Measurements from ENCODE around the gene CAB39.

CAB39 gene

DNA sequence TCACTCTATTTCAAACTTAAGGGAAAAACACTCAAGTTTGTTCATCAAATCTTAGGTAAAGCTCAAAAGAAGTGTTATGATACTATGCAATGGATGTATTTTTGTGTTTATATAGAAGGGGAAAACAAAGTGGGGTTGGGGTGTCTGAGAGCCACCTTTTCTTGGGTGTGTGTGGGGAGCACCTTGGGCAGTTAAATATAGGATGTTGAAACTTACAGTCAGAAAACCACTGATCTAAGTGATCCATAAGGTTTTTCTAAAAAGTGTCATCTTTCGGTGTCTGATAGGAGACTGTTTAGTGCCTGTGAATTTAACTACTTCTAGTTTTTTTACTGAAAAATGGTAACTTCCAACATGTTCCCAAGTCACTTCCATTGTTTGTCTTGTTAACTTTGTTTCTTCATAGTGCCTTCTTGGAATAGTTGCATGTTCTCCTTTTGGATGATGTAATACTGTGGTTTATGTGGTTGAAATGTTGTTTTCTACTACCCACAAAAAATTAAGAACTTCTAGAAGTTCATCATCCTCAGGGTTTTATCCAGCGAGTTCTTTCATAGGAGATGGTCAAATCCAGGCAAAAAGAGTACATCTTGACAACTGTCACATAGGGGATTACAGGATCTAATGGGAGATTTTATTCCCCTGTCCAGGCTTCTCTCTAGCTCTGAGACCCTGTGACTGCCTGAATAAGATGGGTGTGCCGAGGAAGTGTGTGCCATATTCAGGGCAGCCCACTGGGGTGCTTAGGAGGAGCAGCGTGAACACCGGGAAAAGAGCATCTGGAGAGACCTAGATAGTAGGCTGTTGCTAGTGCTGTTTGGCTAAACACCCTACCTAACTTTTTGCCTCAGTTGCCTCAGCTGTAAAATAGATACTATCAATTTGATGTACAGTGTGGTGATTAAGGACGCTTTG is 46.2 kb downstream of the CAB39 start:
- DNase-seq, result peak; percentile 77

GRCh38 chr2:230759481-230760167 is 47.0 kb downstream of the CAB39 start:
- DNase-seq, result no peak

DNA sequence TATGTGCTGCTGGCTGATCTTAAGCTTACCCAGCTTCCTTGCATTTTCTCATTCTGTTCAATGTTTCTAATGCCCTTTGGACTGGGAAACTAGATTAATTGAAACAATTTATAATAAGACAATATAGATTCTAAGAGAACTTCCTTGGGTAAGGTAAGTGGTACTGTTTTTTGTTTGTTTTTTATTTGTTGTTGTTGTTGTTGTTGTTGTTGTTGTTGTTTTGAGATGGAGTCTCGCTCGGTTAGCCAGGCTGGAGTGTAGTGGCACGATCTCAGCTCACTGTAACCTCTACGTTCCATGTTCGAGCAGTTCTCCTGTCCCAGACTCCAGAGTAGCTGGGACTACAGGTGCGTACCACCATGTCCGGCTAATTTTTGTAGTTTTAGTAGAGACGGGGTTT is 49.1 kb downstream of the CAB39 start:
- no peak for DNase-seq

GRCh38 chr2:230762317-230762896 is 49.8 kb downstream of the CAB39 start:
- peak; percentile 34 for DNase-seq

DNA sequence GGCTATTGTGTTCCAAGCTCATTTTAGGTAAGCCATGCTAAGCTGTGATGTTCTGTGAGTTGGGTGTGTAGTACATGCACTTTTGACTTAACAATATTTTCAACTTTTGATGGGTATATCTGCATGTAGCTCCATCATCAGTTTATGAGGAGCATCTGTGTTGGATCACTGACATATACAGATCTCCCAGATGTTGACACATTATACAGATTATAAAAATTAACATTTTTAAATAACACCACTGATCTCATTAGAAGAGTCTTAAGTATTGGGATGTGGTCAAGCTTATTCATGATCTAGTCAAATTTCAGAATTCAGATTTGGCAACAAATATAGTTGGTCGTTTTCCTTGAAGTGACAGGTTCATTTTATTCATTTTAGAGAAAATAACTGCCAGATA is 51.7 kb downstream of the CAB39 start:
- DNase-seq, result no peak

- DNase-seq, result no peak
Measured at GRCh38 chr2:230765611-230766300, 53.1 kb downstream of the CAB39 start.

GRCh38 chr2:230767862-230768388 is 55.3 kb downstream of the CAB39 start:
- DNase-seq, result no peak

DNA sequence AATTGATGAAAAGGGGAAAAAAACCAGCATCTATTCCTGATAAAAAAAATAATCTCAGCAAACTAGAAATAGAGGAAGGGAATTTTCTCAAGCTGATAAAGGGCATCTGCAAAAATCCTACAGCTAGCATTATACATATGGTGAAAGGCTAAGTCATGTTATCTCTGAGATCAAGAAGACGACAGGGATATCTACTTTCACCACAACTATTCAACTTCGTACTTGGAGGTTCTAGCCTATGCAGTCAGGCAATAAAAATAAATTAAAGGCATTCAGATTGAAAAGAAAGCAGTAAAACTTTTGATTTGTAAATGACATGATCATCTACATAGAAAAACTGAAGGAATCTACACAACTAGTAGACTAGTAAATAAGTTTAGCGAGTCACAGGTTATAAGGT is 58.2 kb downstream of the CAB39 start:
- peak; percentile 54 for DNase-seq

DNA sequence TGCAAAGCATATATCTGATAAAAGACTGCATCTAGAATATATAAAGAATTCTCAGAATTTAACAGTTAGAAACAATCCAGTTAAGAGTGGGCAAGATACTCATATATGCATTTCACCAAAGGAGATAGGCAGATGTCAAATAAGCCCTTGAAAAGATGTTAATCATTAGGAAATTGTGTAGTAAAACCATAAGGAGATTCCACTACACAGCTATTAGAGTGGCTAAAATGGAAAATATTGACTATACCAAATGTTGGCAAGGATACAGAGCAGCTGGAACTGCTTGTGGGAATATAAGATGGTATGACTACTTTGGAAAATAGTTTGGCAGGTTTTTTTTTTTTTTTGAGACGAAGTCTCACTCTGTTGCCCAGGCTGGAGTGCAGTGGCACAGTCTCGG is 59.5 kb downstream of the CAB39 start:
- DNase-seq, result no peak

DNA sequence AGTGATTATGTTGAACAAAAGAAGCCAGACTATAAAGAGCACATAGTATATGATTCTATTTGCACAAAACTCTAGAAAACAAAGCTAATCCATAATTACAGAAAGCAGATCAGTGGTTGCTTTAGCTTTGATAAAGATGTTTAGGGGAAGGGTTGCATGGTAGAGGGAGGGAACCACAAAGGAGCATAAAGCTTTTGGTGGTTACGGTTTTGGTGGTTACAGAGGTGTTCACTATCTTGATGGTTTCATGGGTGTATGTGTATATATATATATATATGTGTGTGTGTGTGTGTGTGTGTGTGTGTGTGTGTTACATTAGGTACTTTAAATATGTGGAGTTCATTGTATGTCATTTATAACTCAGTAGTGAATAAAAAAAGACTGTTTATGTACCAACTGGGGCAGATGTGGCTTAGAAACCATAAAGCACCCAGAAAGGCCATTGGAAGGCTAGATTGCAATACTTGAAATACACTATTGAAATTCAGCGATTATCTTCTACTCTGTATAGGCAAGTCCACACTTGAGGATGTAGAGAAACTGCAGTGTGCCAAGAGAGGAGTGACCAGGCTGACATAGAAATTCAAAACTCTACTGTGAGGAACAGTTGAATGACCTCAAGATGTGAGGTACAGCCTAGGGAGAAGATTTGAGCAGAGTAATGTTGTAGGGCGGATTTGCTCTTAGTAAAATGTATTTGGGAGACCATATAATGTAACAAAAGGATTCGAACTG is 60.6 kb downstream of the CAB39 start:
- DNase-seq, result no peak

- peak; percentile 78 for DNase-seq
Measured at GRCh38 chr2:230774348-230774951, 61.8 kb downstream of the CAB39 start.

- DNase-seq, result no peak
Measured at GRCh38 chr2:230775737-230776136, 63.1 kb downstream of the CAB39 start.

DNA sequence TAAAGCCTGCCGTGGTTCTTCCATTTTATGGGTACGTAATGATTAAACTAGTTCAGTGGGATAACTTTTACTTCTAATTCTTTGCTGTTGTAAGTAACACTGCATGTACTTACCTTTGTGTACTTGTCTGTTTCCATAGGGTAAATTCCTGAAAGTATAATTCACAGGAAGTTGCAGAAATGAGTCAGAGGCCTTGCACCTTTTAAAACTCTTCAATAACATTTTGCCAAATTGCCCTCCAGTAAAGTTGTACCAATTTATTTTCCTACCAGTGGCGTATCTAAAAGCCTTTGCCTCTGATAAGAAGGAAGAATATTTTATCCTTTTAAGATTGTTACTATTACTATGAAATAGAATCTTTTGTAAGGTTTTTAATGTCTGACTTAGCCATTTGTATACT is 65.1 kb downstream of the CAB39 start:
- peak; percentile 60 for DNase-seq

DNA sequence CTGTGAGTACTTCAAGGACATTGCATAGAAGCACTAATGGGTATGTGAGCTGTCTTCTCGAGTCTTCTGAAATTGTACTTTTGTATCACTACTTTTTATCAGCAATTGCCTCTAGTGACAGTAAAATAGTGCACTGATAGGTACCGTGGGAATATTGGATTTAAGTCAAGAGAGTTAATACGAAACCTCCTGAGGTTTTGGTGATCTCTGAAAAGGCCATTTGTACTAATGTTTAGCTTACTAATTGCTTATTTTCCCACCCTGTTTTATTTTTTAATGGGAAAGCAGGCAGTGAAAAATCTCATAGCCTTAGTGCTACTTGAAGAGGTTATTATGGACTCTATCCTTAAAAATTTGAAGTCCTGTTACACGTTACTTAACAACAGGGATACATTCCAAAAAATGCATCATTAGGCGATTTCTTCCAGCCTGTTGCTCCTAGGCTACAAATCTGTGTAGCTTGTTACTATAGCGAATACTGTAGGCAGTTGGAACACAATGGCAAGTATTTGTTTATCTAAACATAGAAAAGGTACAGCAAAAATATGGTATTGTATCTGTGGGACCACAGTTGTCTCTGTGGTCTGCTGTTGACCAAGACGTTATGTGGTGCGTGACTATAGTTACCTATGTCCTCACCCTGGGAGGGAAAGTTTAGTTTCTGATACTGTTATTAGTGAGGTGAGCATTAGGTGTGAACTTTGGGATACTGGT is 65.9 kb downstream of the CAB39 start:
- DNase-seq, result no peak

DNA sequence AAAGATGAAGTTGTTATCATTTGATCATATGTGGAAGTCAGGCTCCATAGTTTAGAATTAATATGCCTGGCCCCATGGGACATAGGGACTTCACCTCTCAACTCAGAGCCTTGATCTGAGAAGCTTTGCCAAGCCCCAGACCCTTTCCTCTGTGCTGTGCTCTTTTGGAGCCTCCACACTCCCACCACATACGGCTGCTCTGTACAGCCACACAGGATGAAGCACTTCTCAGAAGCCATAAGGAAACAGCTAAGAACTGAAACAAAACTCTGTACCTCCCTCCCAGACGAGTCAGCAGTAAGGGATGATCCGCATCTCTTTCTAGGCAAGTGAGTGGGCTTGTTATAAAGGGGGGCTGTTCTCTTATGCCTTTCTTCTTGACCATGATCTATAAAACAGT is 66.5 kb downstream of the CAB39 start:
- DNase-seq, result no peak

DNA sequence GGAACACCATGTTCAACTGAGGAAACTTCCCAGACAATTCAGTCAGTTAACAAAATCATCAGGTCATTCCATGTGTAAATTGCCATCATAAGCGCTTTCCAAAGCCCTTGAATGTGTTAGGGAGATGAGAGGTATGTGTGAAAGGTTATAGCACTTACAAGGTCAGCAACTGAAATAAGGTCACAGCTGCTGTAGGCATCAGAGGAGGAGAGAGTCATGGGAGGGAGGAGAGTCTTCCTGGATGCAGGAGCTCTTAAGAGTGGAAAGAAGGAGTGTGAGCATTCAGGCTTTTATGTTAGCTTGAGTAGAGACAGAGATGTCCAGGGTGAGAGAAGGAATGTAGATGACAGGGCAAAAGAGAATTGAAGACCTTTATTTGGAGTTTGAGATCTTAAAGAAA is 67.0 kb downstream of the CAB39 start:
- DNase-seq, result no peak

DNA sequence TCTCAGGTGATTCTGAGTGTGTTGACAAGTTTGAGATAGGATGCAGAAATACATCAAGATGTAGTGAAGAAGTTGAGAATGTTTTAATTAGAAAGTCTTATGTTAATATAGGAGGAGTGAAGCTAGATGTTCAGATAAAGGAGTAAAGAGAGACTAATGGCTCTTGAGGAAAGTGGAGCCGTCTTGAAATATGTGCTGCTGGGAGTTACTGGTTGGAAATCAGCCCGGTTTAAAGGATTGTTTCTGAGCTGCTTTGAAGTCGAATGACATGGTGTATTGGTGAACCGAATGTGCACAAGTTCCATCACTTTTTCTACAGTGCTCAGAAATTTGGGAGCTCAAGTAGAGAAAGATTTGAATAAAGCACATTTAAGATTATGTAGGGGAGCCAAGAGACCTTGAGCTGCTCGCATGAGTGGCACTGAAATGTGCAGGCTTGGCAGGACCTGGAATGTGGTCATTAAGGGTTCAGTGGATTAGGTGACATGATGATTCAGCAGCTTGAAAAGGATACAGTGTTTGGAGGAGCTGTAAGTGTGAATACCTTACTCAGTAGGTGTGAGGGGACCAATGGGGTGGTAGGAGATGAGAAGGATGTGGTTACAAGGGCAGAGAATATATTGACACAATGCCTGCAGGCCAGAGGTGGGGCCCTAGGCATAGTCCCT is 68.6 kb downstream of the CAB39 start:
- no peak for DNase-seq

DNA sequence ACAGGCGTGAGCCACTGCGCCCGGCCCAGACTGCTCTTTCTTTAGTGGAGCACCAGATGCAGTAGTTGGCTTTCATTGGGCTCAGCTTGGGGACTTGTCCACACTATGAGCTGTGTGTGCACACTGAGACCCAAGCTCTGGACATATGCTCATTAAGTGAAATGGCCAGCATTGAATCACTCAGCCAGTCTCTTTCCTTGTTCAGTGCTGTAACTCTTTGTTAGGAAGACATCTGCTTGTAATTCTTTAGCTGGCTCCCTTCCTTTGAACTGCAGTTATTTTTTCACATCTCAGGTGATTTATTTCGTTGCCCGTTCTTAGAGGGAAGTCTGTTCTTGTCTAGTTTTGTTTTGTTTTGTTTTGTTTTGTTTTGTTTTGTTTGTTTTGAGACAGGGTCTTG is 70.5 kb downstream of the CAB39 start:
- no peak for DNase-seq

DNA sequence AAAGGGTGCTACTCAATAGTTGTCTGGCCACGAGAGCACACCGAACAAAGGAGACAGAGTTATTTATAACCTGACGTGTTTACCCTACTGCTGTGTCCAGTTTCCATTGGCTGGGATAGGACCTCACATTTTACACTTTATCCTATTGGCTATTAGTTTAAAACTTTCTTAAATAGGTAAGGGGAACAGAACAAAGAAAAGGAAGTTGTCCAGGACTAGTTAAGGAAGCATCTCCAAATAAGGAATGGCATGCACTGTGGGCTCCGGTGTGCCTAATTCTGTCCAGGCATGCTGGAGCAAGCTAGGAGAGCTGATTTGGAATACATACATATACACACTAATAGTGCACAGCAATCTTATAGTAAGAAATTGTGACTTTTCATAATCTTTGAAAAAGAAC is 72.2 kb downstream of the CAB39 start:
- DNase-seq, result peak; percentile 35

DNA sequence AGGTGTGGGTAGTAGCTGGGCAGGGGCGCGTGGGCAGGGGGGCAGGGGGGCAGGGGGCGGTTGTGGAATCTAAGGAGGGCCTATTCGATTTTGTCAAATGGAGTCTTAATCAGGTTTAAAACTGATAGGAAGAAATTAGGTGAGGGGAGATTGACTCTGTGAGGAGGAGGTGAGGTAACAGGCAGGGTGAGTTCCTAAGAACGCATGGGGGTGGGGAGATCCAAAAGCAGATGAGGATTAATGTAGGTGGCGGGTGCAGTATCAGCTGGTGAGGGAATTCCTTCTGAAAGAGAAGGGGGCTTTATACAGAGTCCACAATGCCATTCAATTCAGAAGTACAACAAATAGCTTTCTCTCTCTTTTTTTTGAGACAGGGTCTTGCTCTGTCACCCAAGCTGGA is 72.7 kb downstream of the CAB39 start:
- DNase-seq, result no peak

- no peak for DNase-seq
Measured at GRCh38 chr2:230787101-230787500, 74.5 kb downstream of the CAB39 start.
